K562 (cell line): ENCODE data around the gene TM9SF3. TPM values are rescaled to one million over a fixed set of nuclear protein-coding genes. Genes with fewer than 3 reads are reported as not detected.

ENCODE experiments used
- GABPB1 ChIP-seq: sonication (generic); formaldehyde crosslinking; IDR thresholded peaks from 2 replicates; pipeline ENCODE4 v1.8.0; 2022; ENCODE audit warnings: mild to moderate bottlenecking, missing genetic modification reagents
- HEY1 ChIP-seq: fragments of 250-450 bp; sonication (Bioruptor Pico); IDR thresholded peaks from 2 replicates; pipeline ENCODE4 v1.5.0; 2020; ENCODE audit warnings: mild to moderate bottlenecking, moderate library complexity, borderline replicate concordance
- HNRNPL ChIP-seq: fragments of 200-400 bp; formaldehyde crosslinking; IDR thresholded peaks from 2 replicates; pipeline ENCODE4 v1.6.1; 2017; ENCODE audit warnings: low read depth, mild to moderate bottlenecking, low read length
- NELFE ChIP-seq: IDR thresholded peaks from 2 replicates; pipeline ENCODE4 v1.6.1; 2011; ENCODE audit warnings: mild to moderate bottlenecking; ENCODE audit not compliant: insufficient read depth, insufficient read length
- PCBP1 ChIP-seq: fragments of 200-400 bp; formaldehyde crosslinking; IDR thresholded peaks from 2 replicates; pipeline ENCODE4 v1.6.1; 2018; ENCODE audit warnings: mild to moderate bottlenecking, low read depth, low read length; ENCODE audit not compliant: poor library complexity, severe bottlenecking
- RERE ChIP-seq: sonication (generic); formaldehyde crosslinking; IDR thresholded peaks from 2 replicates; pipeline ENCODE4 v1.8.0; 2023; ENCODE audit warnings: missing genetic modification reagents, mild to moderate bottlenecking, borderline replicate concordance
- RUNX1 ChIP-seq: sonication (generic); IDR thresholded peaks from 2 replicates; pipeline ENCODE4 v1.6.1; 2016; ENCODE audit warnings: antibody characterized with exemption, low read depth
- USF2 ChIP-seq: sonication (generic); formaldehyde crosslinking; IDR thresholded peaks from 2 replicates; pipeline ENCODE4 v1.5.0; 2020; ENCODE audit warnings: missing genetic modification reagents
- polyA plus RNA-seq, 8 experiments: library from polyadenylated mRNA; depleted of rRNA in 4 of 8; stranded (reverse) in 5 of 8; unstranded in 3 of 8; fragments of >200 nt; fragmentation: Nextera tagmentation in 2 of 8; fragmentation: Illumina TruSeq in 1 of 8; extraction: Ambion mirVana in 2 of 8; extraction: Trizol in 1 of 8; gene quantifications; 2 replicates each; pipeline versions ENCODE4 v1.2.1 to v1.2.3, GENCODE V29; 2011 to 2014; ENCODE audit warnings: inconsistent platforms in 1 of 8, missing spikeins in 1 of 8
- total RNA-seq, 7 experiments: library from RNA; depleted of rRNA in 6 of 7; stranded (reverse); fragments of >200 nt in 6 of 7; fragmentation: Illumina TruSeq in 2 of 7; extraction: Trizol in 2 of 7; gene quantifications; 2 replicates each; pipeline versions ENCODE4 v1.2.1 to v1.2.3, GENCODE V29; 2011 to 2021; ENCODE audit warnings: low replicate concordance in 1 of 7
- TF ChIP-seq, protein P1 (sequence below): sonication (generic); IDR thresholded peaks from 2 replicates; pipeline ENCODE4 v1.6.1; 2016
- TF ChIP-seq, protein P2 (sequence below): fragments of 450-650 bp; conservative IDR thresholded peaks from 2 replicates; pipeline ENCODE4 v1.6.1; 2016; ENCODE audit warnings: missing genetic modification characterization, low read depth, mild to moderate bottlenecking, control low read depth, missing compliant biosample characterization
- TF ChIP-seq, protein P3 (sequence below): fragments of 250-450 bp; sonication (Bioruptor Pico); IDR thresholded peaks from 2 replicates; pipeline ENCODE4 v1.8.0; 2022; ENCODE audit warnings: moderate library complexity, mild to moderate bottlenecking, inconsistent platforms

Gene TM9SF3
- total and polyA plus RNA-seq, 9 of the 15 experiments (the other 6 are each of a cell fraction or from before 2014, with no cell fraction given) = 16.1 to 63.1 (median 34.9) TPM

DNA sequence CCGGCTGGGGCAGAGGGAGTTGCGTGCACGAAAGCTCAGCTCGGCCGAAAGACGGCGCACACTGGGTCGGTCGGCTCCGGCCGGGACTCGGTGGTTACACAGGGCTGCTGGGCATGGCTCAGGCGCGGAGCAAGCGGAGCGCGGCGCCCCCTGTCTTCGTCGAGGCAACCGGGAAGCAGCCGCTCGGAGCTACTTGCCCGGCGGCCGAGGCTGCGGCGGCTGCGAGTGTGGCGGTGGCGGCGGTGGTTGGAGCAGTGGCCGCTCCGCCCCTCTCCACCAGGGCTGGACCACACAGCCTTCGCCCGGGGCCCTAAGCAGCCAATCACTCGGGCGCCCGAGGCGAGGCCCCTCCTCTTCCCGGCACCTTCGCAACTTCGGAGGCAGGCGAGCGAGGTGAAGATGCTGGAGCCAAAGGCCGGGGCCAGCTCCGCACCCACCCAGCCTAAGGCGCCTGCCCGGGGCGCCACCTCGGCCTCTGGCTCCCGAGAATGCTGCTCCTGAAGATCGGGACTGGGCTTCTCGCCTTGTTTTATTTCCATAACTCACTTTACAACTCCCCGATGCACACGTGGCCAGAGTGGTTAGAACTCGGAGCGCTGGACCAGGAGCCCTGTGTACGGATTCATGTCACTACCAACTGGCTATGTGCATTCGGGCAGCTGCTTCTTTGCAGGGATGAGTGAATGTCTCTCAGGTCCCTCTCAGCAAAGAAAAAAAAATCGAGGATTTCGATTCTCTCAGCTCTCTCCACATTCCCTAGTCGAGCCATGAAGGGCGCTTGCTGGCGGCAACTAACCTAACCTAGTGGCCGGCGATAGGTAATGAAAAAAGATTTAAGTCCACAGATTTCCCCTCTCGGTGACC lies 72.9 kb downstream of the TM9SF3 start, which contains the start of gene TLL2 (continued):
- TF ChIP-seq HEY1 (CRISPR knock-in tag) (no peak), PCBP1 (peak; percentile 7), USF2 (CRISPR knock-in tag) (peak; percentile 21; the same call in 1 of the 2 replicates), HNRNPL (peak; percentile 35; the same call in 1 of the 2 replicates), RERE (no peak), RUNX1 (no peak), GABPB1 (no peak), NELFE (no peak)
- TF ChIP-seq, protein P1, sequence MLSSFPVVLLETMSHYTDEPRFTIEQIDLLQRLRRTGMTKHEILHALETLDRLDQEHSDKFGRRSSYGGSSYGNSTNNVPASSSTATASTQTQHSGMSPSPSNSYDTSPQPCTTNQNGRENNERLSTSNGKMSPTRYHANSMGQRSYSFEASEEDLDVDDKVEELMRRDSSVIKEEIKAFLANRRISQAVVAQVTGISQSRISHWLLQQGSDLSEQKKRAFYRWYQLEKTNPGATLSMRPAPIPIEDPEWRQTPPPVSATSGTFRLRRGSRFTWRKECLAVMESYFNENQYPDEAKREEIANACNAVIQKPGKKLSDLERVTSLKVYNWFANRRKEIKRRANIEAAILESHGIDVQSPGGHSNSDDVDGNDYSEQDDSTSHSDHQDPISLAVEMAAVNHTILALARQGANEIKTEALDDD = peak; percentile 68; the same call in 1 of the 2 replicates
- TF ChIP-seq, protein P2, sequence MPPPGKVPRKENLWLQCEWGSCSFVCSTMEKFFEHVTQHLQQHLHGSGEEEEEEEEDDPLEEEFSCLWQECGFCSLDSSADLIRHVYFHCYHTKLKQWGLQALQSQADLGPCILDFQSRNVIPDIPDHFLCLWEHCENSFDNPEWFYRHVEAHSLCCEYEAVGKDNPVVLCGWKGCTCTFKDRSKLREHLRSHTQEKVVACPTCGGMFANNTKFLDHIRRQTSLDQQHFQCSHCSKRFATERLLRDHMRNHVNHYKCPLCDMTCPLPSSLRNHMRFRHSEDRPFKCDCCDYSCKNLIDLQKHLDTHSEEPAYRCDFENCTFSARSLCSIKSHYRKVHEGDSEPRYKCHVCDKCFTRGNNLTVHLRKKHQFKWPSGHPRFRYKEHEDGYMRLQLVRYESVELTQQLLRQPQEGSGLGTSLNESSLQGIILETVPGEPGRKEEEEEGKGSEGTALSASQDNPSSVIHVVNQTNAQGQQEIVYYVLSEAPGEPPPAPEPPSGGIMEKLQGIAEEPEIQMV = no peak
- TF ChIP-seq, protein P3, sequence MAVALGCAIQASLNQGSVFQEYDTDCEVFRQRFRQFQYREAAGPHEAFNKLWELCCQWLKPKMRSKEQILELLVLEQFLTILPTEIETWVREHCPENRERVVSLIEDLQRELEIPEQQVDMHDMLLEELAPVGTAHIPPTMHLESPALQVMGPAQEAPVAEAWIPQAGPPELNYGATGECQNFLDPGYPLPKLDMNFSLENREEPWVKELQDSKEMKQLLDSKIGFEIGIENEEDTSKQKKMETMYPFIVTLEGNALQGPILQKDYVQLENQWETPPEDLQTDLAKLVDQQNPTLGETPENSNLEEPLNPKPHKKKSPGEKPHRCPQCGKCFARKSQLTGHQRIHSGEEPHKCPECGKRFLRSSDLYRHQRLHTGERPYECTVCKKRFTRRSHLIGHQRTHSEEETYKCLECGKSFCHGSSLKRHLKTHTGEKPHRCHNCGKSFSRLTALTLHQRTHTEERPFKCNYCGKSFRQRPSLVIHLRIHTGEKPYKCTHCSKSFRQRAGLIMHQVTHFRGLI (CRISPR knock-in tag) = no peak
